ENCODE measurements around the gene ZNF573.

ZNF573 gene

GRCh38 chr19:37725181-37725580 lies 54.2 kb downstream of the ZNF573 start:
- H3K4me1 Mint-ChIP-seq, result no peaks in the 10 kb centered on the region
- no peak overlapping the region for H3K27ac Mint-ChIP-seq
- DNase-seq, result no peak
- no peaks in the 10 kb centered on the region for H3K27me3 Mint-ChIP-seq (ENCODE audit: low read depth, poor library complexity)
- H3K9me3 Mint-ChIP-seq, result peaks cover 29% of the 10 kb centered on the region
- no peak for TF ChIP-seq CTCF (IDR thresholded peaks at IDR 0.05)
- peaks cover 19% of the 10 kb centered on the region for H3K36me3 Mint-ChIP-seq (ENCODE audit: low read depth)
- H3K4me3 Mint-ChIP-seq, result no peak overlapping the region

- H3K9me3 Mint-ChIP-seq, result peaks cover 50% of the 10 kb centered on the region
- H3K4me1 Mint-ChIP-seq, result peaks cover 13% of the 10 kb centered on the region
- H3K4me3 Mint-ChIP-seq, result peak overlapping the region; percentile 96
- no peak for DNase-seq
- TF ChIP-seq CTCF (IDR thresholded peaks at IDR 0.05), result no peak
- H3K27me3 Mint-ChIP-seq (ENCODE audit: low read depth, poor library complexity), result no peaks in the 10 kb centered on the region
- H3K36me3 Mint-ChIP-seq (ENCODE audit: low read depth), result peaks cover 35% of the 10 kb centered on the region
- H3K27ac Mint-ChIP-seq, result peak overlapping the region; percentile 93
Measured at GRCh38 chr19:37719927-37720265, 59.5 kb downstream of the ZNF573 start.

- peak; percentile 45 for TF ChIP-seq CTCF (IDR thresholded peaks at IDR 0.05)
- no peaks in the 10 kb centered on the region for H3K27me3 Mint-ChIP-seq (ENCODE audit: low read depth, poor library complexity)
- peak within 1 kb of the TSS; percentile 93 for H3K27ac Mint-ChIP-seq
- H3K4me1 Mint-ChIP-seq, result peaks cover 13% of the 10 kb centered on the region
- DNase-seq, result peak; percentile 88
- H3K4me3 Mint-ChIP-seq, result peak within 1 kb of the TSS; percentile 96
- peaks cover 41% of the 10 kb centered on the region for H3K36me3 Mint-ChIP-seq (ENCODE audit: low read depth)
- peaks cover 56% of the 10 kb centered on the region for H3K9me3 Mint-ChIP-seq
Measured at GRCh38 chr19:37719111-37719926, 60.1 kb downstream of the ZNF573 start, which contains the start of gene ZNF607. Gene ZNF607, minus strand, starts transcription at chr19:37719761. Its CDS starts 8,143 bp downstream, at chr19:37711618.

GRCh38 chr19:37718304-37718703 lies 61.1 kb downstream of the ZNF573 start:
- DNase-seq, result no peak
- Mint-ChIP-seq H3K27me3 (ENCODE audit: low read depth, poor library complexity) (no peaks in the 10 kb centered on the region), H3K27ac (peak overlapping the region; percentile 49), H3K36me3 (ENCODE audit: low read depth) (peaks cover 51% of the 10 kb centered on the region), H3K4me1 (peaks cover 13% of the 10 kb centered on the region), H3K4me3 (peak overlapping the region; percentile 96), H3K9me3 (peaks cover 66% of the 10 kb centered on the region)
- no peak for TF ChIP-seq CTCF (IDR thresholded peaks at IDR 0.05)

GRCh38 chr19:37716140-37716539 lies 63.2 kb downstream of the ZNF573 start:
- Mint-ChIP-seq H3K27me3 (ENCODE audit: low read depth, poor library complexity) (no peaks in the 10 kb centered on the region), H3K4me3 (no peak overlapping the region), H3K4me1 (peaks cover 13% of the 10 kb centered on the region), H3K36me3 (ENCODE audit: low read depth) (peaks cover 72% of the 10 kb centered on the region), H3K27ac (no peak overlapping the region), H3K9me3 (peaks cover 85% of the 10 kb centered on the region)
- TF ChIP-seq CTCF (IDR thresholded peaks at IDR 0.05), result no peak
- DNase-seq, result no peak

Data from nephron progenitor cell (in vitro differentiated cells).